ENCODE measurements around the gene IGSF1. TPM values are rescaled to one million over a fixed set of nuclear protein-coding genes. Genes with fewer than 3 reads are reported as not detected.
"Not testable (repeated sequence)": the region's sequence is repeated elsewhere in the genome, so short reads cannot be mapped to it uniquely, and the experiment has no call there.

IGSF1 gene
- total and polyA plus RNA-seq, 2 donors, result 0.89 to 0.94 TPM

- Histone ChIP-seq H3K4me3 (ENCODE audit: low read length in 2 of 2) (no peak overlapping the region), H3K9me3 (ENCODE audit: control insufficient read depth in 2 of 2, insufficient read depth in 1 of 2, low read length in 1 of 2) (no peaks in the 10 kb centered on the region), H3K27me3 (ENCODE audit: control insufficient read depth in 2 of 2, insufficient read depth in 1 of 2, low read length in 1 of 2) (no peaks in the 10 kb centered on the region), H3K27ac (ENCODE audit: low read depth in 1 of 2, low read length in 1 of 2) (no peak overlapping the region), H3K4me1 (ENCODE audit: control insufficient read depth in 2 of 2, insufficient read depth in 2 of 2, low read length in 2 of 2) (no peaks in the 10 kb centered on the region), H3K36me3 (ENCODE audit: control insufficient read depth in 2 of 2, insufficient read depth in 2 of 2, low read length in 1 of 2) (no peaks in the 10 kb centered on the region)
- peak in 2 of 9 donors; percentile 2 to 3 for DNase-seq (ENCODE audit: low read depth in 6 of 9, low spot score in 9 of 9)
- 65% methylated on average over 13 of the region's 13 CpGs for WGBS
These were observed 26.1 kb downstream of the IGSF1 start for GRCh38 chrX:131262738-131263679.

- no peaks in the 10 kb centered on the region for H3K27me3 ChIP-seq (ENCODE audit: control insufficient read depth in 2 of 2, insufficient read depth in 1 of 2, low read length in 1 of 2)
- H3K36me3 ChIP-seq (ENCODE audit: control insufficient read depth in 2 of 2, insufficient read depth in 2 of 2, low read length in 1 of 2), result no peaks in the 10 kb centered on the region
- no peaks in the 10 kb centered on the region for H3K4me1 ChIP-seq (ENCODE audit: control insufficient read depth in 2 of 2, insufficient read depth in 2 of 2, low read length in 2 of 2)
- no peak for DNase-seq (ENCODE audit: low read depth in 6 of 9, low spot score in 9 of 9)
- no peak overlapping the region for H3K27ac ChIP-seq (ENCODE audit: low read depth in 1 of 2, low read length in 1 of 2)
- no peak overlapping the region for H3K4me3 ChIP-seq (ENCODE audit: low read length in 2 of 2)
- no peaks in the 10 kb centered on the region for H3K9me3 ChIP-seq (ENCODE audit: control insufficient read depth in 2 of 2, insufficient read depth in 1 of 2, low read length in 1 of 2)
These were observed 26.9 kb downstream of the IGSF1 start for GRCh38 chrX:131262200-131262599.

- no peak overlapping the region for H3K27ac ChIP-seq (ENCODE audit: low read depth in 1 of 2, low read length in 1 of 2)
- no peak overlapping the region for H3K4me3 ChIP-seq (ENCODE audit: low read length in 2 of 2)
- no peaks in the 10 kb centered on the region for H3K27me3 ChIP-seq (ENCODE audit: control insufficient read depth in 2 of 2, insufficient read depth in 1 of 2, low read length in 1 of 2)
- H3K36me3 ChIP-seq (ENCODE audit: control insufficient read depth in 2 of 2, insufficient read depth in 2 of 2, low read length in 1 of 2), result no peaks in the 10 kb centered on the region
- no peaks in the 10 kb centered on the region for H3K4me1 ChIP-seq (ENCODE audit: control insufficient read depth in 2 of 2, insufficient read depth in 2 of 2, low read length in 2 of 2)
- DNase-seq (ENCODE audit: low read depth in 6 of 9, low spot score in 9 of 9), result no peak
- no peaks in the 10 kb centered on the region for H3K9me3 ChIP-seq (ENCODE audit: control insufficient read depth in 2 of 2, insufficient read depth in 1 of 2, low read length in 1 of 2)
These were observed 31.7 kb downstream of the IGSF1 start for GRCh38 chrX:131257367-131257766.

GRCh38 chrX:131250984-131251738, 37.9 kb downstream of the IGSF1 start:
- H3K27me3 ChIP-seq (ENCODE audit: control insufficient read depth in 2 of 2, insufficient read depth in 1 of 2, low read length in 1 of 2); H3K9me3 ChIP-seq (ENCODE audit: control insufficient read depth in 2 of 2, insufficient read depth in 1 of 2, low read length in 1 of 2); H3K27ac ChIP-seq (ENCODE audit: low read depth in 1 of 2, low read length in 1 of 2); H3K4me3 ChIP-seq (ENCODE audit: low read length in 2 of 2); DNase-seq (ENCODE audit: low read depth in 6 of 9, low spot score in 9 of 9); H3K36me3 ChIP-seq (ENCODE audit: control insufficient read depth in 2 of 2, insufficient read depth in 2 of 2, low read length in 1 of 2); H3K4me1 ChIP-seq (ENCODE audit: control insufficient read depth in 2 of 2, insufficient read depth in 2 of 2, low read length in 2 of 2): not testable (repeated sequence)
- WGBS, result 89% methylated on average over 26 of the region's 36 CpGs

GRCh38 chrX:131239057-131239456, 50.0 kb downstream of the IGSF1 start:
- no peak for DNase-seq (ENCODE audit: low read depth in 6 of 9, low spot score in 9 of 9)
- 89% methylated on average over 2 of the region's 2 CpGs for WGBS
- no peaks in the 10 kb centered on the region for H3K27me3 ChIP-seq (ENCODE audit: control insufficient read depth in 2 of 2, insufficient read depth in 1 of 2, low read length in 1 of 2)
- no peak overlapping the region for H3K4me3 ChIP-seq (ENCODE audit: low read length in 2 of 2)
- H3K4me1 ChIP-seq (ENCODE audit: control insufficient read depth in 2 of 2, insufficient read depth in 2 of 2, low read length in 2 of 2), result no peaks in the 10 kb centered on the region
- H3K27ac ChIP-seq (ENCODE audit: low read depth in 1 of 2, low read length in 1 of 2), result no peak overlapping the region
- no peaks in the 10 kb centered on the region for H3K36me3 ChIP-seq (ENCODE audit: control insufficient read depth in 2 of 2, insufficient read depth in 2 of 2, low read length in 1 of 2)
- H3K9me3 ChIP-seq (ENCODE audit: control insufficient read depth in 2 of 2, insufficient read depth in 1 of 2, low read length in 1 of 2), result no peaks in the 10 kb centered on the region

GRCh38 chrX:131237363-131237762, 51.7 kb downstream of the IGSF1 start:
- H3K36me3 ChIP-seq (ENCODE audit: control insufficient read depth in 2 of 2, insufficient read depth in 2 of 2, low read length in 1 of 2), result no peaks in the 10 kb centered on the region
- 60% methylated on average over 2 of the region's 2 CpGs for WGBS
- H3K9me3 ChIP-seq (ENCODE audit: control insufficient read depth in 2 of 2, insufficient read depth in 1 of 2, low read length in 1 of 2), result no peaks in the 10 kb centered on the region
- no peaks in the 10 kb centered on the region for H3K27me3 ChIP-seq (ENCODE audit: control insufficient read depth in 2 of 2, insufficient read depth in 1 of 2, low read length in 1 of 2)
- no peak overlapping the region for H3K27ac ChIP-seq (ENCODE audit: low read depth in 1 of 2, low read length in 1 of 2)
- no peaks in the 10 kb centered on the region for H3K4me1 ChIP-seq (ENCODE audit: control insufficient read depth in 2 of 2, insufficient read depth in 2 of 2, low read length in 2 of 2)
- DNase-seq (ENCODE audit: low read depth in 6 of 9, low spot score in 9 of 9), result no peak
- no peak overlapping the region for H3K4me3 ChIP-seq (ENCODE audit: low read length in 2 of 2)

- H3K36me3 ChIP-seq (ENCODE audit: control insufficient read depth in 2 of 2, insufficient read depth in 2 of 2, low read length in 1 of 2), result no peaks in the 10 kb centered on the region
- no peak for DNase-seq (ENCODE audit: low read depth in 6 of 9, low spot score in 9 of 9)
- H3K9me3 ChIP-seq (ENCODE audit: control insufficient read depth in 2 of 2, insufficient read depth in 1 of 2, low read length in 1 of 2), result no peaks in the 10 kb centered on the region
These were observed 53.1 kb downstream of the IGSF1 start for GRCh38 chrX:131235768-131236545.

GRCh38 chrX:131227608-131228007, 61.5 kb downstream of the IGSF1 start:
- Histone ChIP-seq H3K4me3 (ENCODE audit: low read length in 2 of 2) (no peak overlapping the region), H3K4me1 (ENCODE audit: control insufficient read depth in 2 of 2, insufficient read depth in 2 of 2, low read length in 2 of 2) (no peaks in the 10 kb centered on the region), H3K36me3 (ENCODE audit: control insufficient read depth in 2 of 2, insufficient read depth in 2 of 2, low read length in 1 of 2) (no peaks in the 10 kb centered on the region), H3K27me3 (ENCODE audit: control insufficient read depth in 2 of 2, insufficient read depth in 1 of 2, low read length in 1 of 2) (no peaks in the 10 kb centered on the region), H3K9me3 (ENCODE audit: control insufficient read depth in 2 of 2, insufficient read depth in 1 of 2, low read length in 1 of 2) (no peaks in the 10 kb centered on the region), H3K27ac (ENCODE audit: low read depth in 1 of 2, low read length in 1 of 2) (no peak overlapping the region)
- DNase-seq (ENCODE audit: low read depth in 6 of 9, low spot score in 9 of 9), result no peak
- WGBS, result 79% methylated on average over 1 of the region's 1 CpG

More at GRCh38 chrX:131235768-131236545, 53.1 kb downstream of the IGSF1 start:
- Histone ChIP-seq H3K27ac (ENCODE audit: low read depth in 1 of 2, low read length in 1 of 2) (no peak overlapping the region), H3K4me3 (ENCODE audit: low read length in 2 of 2) (no peak overlapping the region), H3K27me3 (ENCODE audit: control insufficient read depth in 2 of 2, insufficient read depth in 1 of 2, low read length in 1 of 2) (no peaks in the 10 kb centered on the region), H3K4me1 (ENCODE audit: control insufficient read depth in 2 of 2, insufficient read depth in 2 of 2, low read length in 2 of 2) (no peaks in the 10 kb centered on the region)
- 48% methylated on average over 4 of the region's 4 CpGs for WGBS

- H3K4me1 ChIP-seq (ENCODE audit: control insufficient read depth in 2 of 2, insufficient read depth in 2 of 2, low read length in 2 of 2), result no peaks in the 10 kb centered on the region
- no peak overlapping the region for H3K27ac ChIP-seq (ENCODE audit: low read depth in 1 of 2, low read length in 1 of 2)
- DNase-seq (ENCODE audit: low read depth in 6 of 9, low spot score in 9 of 9), result no peak
- 96% methylated on average over 4 of the region's 4 CpGs for WGBS
- H3K36me3 ChIP-seq (ENCODE audit: control insufficient read depth in 2 of 2, insufficient read depth in 2 of 2, low read length in 1 of 2), result no peaks in the 10 kb centered on the region
- no peak overlapping the region for H3K4me3 ChIP-seq (ENCODE audit: low read length in 2 of 2)
- no peaks in the 10 kb centered on the region for H3K9me3 ChIP-seq (ENCODE audit: control insufficient read depth in 2 of 2, insufficient read depth in 1 of 2, low read length in 1 of 2)
- no peaks in the 10 kb centered on the region for H3K27me3 ChIP-seq (ENCODE audit: control insufficient read depth in 2 of 2, insufficient read depth in 1 of 2, low read length in 1 of 2)
These were observed 62.5 kb downstream of the IGSF1 start for GRCh38 chrX:131226591-131226990.

All from thymus (tissue), 11 donors.